Neural cell (in vitro differentiated cells): ENCODE data around the gene HRAS. TPM values are rescaled to one million over a fixed set of nuclear protein-coding genes. Genes with fewer than 3 reads are reported as not detected.

Experiments
- H2AFZ ChIP-seq: fragments of 200-600, 300-800 bp; sonication (generic), shearing (Covaris generic); 2 replicates; pipeline ENCODE4 v1.6.0; 2014; ENCODE audit warnings: low read depth, mild to moderate bottlenecking, antibody characterized with exemption, low read length, moderate library complexity
- H3F3A ChIP-seq: fragments of 200-600 bp; shearing (Covaris generic); 2 replicates; pipeline ENCODE4 v1.6.1; 2016; ENCODE audit warnings: mild to moderate bottlenecking, moderate library complexity, mixed read lengths, antibody characterized with exemption, low read length; ENCODE audit not compliant: insufficient read depth, poor library complexity, severe bottlenecking
- H3K27ac ChIP-seq: fragments of 200-600, 300-800 bp; sonication (generic), shearing (Covaris generic); 2 replicates; pipeline ENCODE4 v1.5.1; 2014; ENCODE audit warnings: mild to moderate bottlenecking, low read length, moderate library complexity
- H3K27me3 ChIP-seq: fragments of 300-800, 200-600 bp; sonication (generic), shearing (Covaris generic); 2 replicates; pipeline ENCODE4 v1.6.0; 2014; ENCODE audit warnings: mild to moderate bottlenecking, low read depth, low read length, moderate library complexity; ENCODE audit not compliant: insufficient read depth
- H3K36me3 ChIP-seq: fragments of 300-800, 200-600 bp; sonication (generic), shearing (Covaris generic); 2 replicates; pipeline ENCODE4 v1.5.1; 2014; ENCODE audit warnings: mild to moderate bottlenecking, antibody characterized with exemption, low read length, moderate library complexity; ENCODE audit not compliant: insufficient read depth
- H3K4me2 ChIP-seq: fragments of 300-800, 200-600 bp; sonication (generic), shearing (Covaris generic); 2 replicates; pipeline ENCODE4 v1.6.0; 2014; ENCODE audit warnings: mild to moderate bottlenecking, low read length
- H3K4me3 ChIP-seq: fragments of 300-800, 200-600 bp; sonication (generic), shearing (Covaris generic); 2 replicates; pipeline ENCODE4 v1.5.1; 2014; ENCODE audit warnings: mild to moderate bottlenecking, low read length, moderate library complexity
- H3K79me2 ChIP-seq: fragments of 200-600 bp; shearing (Covaris generic); replicated peaks from 2 replicates; pipeline ENCODE4 v1.6.0; 2014; ENCODE audit warnings: mild to moderate bottlenecking, low read length, moderate library complexity; ENCODE audit not compliant: insufficient read depth
- H3K9ac ChIP-seq: fragments of 300-800, 200-600 bp; sonication (generic), shearing (Covaris generic); 2 replicates; pipeline ENCODE4 v1.6.1; 2016; ENCODE audit warnings: mild to moderate bottlenecking, low read length, mixed read lengths
- H3K9me2 ChIP-seq: fragments of 200-600 bp; shearing (Covaris generic); 2 replicates; pipeline ENCODE4 v1.6.1; 2016; ENCODE audit warnings: mild to moderate bottlenecking, low read length, mixed read lengths; ENCODE audit not compliant: insufficient read depth
- H3K9me3 ChIP-seq: fragments of 200-600, 300-800 bp; sonication (generic), shearing (Covaris generic); 2 replicates; pipeline ENCODE4 v1.6.1; 2016; ENCODE audit warnings: mild to moderate bottlenecking, mixed run types, low read length, moderate library complexity, mixed read lengths
- H4K20me1 ChIP-seq: fragments of 200-600 bp; shearing (Covaris generic); 2 replicates; pipeline ENCODE4 v1.6.1; 2016; ENCODE audit warnings: mild to moderate bottlenecking, mixed run types; ENCODE audit not compliant: insufficient read depth
- CTCF ChIP-seq: fragments of 450-650 bp; IDR thresholded peaks from 2 replicates; pipeline ENCODE4 v1.5.1; 2014; ENCODE audit warnings: antibody characterized with exemption, mild to moderate bottlenecking, moderate library complexity; ENCODE audit not compliant: poor library complexity, severe bottlenecking
- EP300 ChIP-seq: fragments of 450-650 bp; conservative IDR thresholded peaks from 2 replicates; pipeline ENCODE4 v1.6.1; 2014; ENCODE audit warnings: antibody characterized with exemption, mild to moderate bottlenecking, moderate library complexity; ENCODE audit not compliant: poor library complexity, severe bottlenecking
- EZH2 ChIP-seq: fragments of 200-600, 300-800 bp; shearing (Covaris generic), sonication (generic); IDR thresholded peaks from 2 replicates; pipeline ENCODE4 v1.6.1; 2014; ENCODE audit warnings: antibody characterized with exemption, low read length, borderline replicate concordance, mild to moderate bottlenecking; ENCODE audit not compliant: insufficient read depth, poor library complexity, severe bottlenecking
- MXI1 ChIP-seq: fragments of 450-650 bp; conservative IDR thresholded peaks from 2 replicates; pipeline ENCODE4 v1.6.1; 2014; ENCODE audit warnings: antibody characterized with exemption, mild to moderate bottlenecking; ENCODE audit not compliant: poor library complexity, severe bottlenecking
- POLR2AphosphoS5 ChIP-seq: IDR thresholded peaks from 2 replicates; pipeline ENCODE4 v1.6.1; 2012
- RAD21 ChIP-seq: fragments of 450-650 bp; conservative IDR thresholded peaks from 2 replicates; pipeline ENCODE4 v1.6.1; 2014; ENCODE audit warnings: antibody characterized with exemption, mild to moderate bottlenecking, moderate library complexity
- REST ChIP-seq: IDR thresholded peaks from 2 replicates; pipeline ENCODE4 v1.6.1; 2012; ENCODE audit warnings: borderline replicate concordance
- SMC3 ChIP-seq: fragments of 450-650 bp; conservative IDR thresholded peaks from 2 replicates; pipeline ENCODE4 v1.6.1; 2014; ENCODE audit warnings: antibody characterized with exemption, mild to moderate bottlenecking, moderate library complexity; ENCODE audit not compliant: poor library complexity
- TAF1 ChIP-seq: IDR thresholded peaks from 2 replicates; pipeline ENCODE4 v1.6.1; 2012; ENCODE audit warnings: low read depth
- polyA plus RNA-seq: library from polyadenylated mRNA; depleted of rRNA; stranded (reverse); fragments of >200 nt; gene quantifications from 2 replicates; pipeline ENCODE4 v1.2.3, GENCODE V29; 2014

Gene HRAS
- polyA plus RNA-seq, 1 donor from 2014 or later, result 120 TPM

GRCh38 chr11:529728-530411, 5.5 kb downstream of the HRAS start:
- H3F3A ChIP-seq, result no peaks in the 10 kb centered on the region
- TF ChIP-seq SMC3 (no peak), RAD21 (no peak), EZH2 (no peak), REST (no peak), CTCF (no peak), TAF1 (no peak), EP300 (no peak), MXI1 (no peak), POLR2AphosphoS5 (no peak)
- H3K27ac ChIP-seq, result no peak overlapping the region
- H3K36me3 ChIP-seq, result no peaks in the 10 kb centered on the region
- H2AFZ ChIP-seq, result no peak overlapping the region
- no peaks in the 10 kb centered on the region for H4K20me1 ChIP-seq
- H3K79me2 ChIP-seq, result peaks cover 7% of the 10 kb centered on the region
- H3K9me3 ChIP-seq, result no peaks in the 10 kb centered on the region
- H3K9me2 ChIP-seq, result no peaks in the 10 kb centered on the region
- H3K9ac ChIP-seq, result no peak overlapping the region
- H3K4me3 ChIP-seq, result no peak overlapping the region
- no peaks in the 10 kb centered on the region for H3K27me3 ChIP-seq
- H3K4me2 ChIP-seq, result no peak overlapping the region

- H3K27ac ChIP-seq, result no peak overlapping the region
- H2AFZ ChIP-seq, result no peak overlapping the region
- no peaks in the 10 kb centered on the region for H3K79me2 ChIP-seq
Measured at GRCh38 chr11:528815-529727, 6.3 kb downstream of the HRAS start.

More at GRCh38 chr11:528815-529727, 6.3 kb downstream of the HRAS start:
- no peaks in the 10 kb centered on the region for H3F3A ChIP-seq
- no peaks in the 10 kb centered on the region for H3K9me2 ChIP-seq
- no peaks in the 10 kb centered on the region for H3K27me3 ChIP-seq
- H3K36me3 ChIP-seq, result no peaks in the 10 kb centered on the region
- H3K4me2 ChIP-seq, result no peak overlapping the region
- H3K9ac ChIP-seq, result no peak overlapping the region
- H3K9me3 ChIP-seq, result no peaks in the 10 kb centered on the region
- TF ChIP-seq SMC3 (no peak), CTCF (no peak), MXI1 (no peak), TAF1 (no peak), EZH2 (no peak), EP300 (no peak), POLR2AphosphoS5 (no peak), RAD21 (no peak), REST (no peak)
- no peak overlapping the region for H3K4me3 ChIP-seq
- H4K20me1 ChIP-seq, result no peaks in the 10 kb centered on the region
